ENCODE measurements around the gene RPL7A.

GRCh38 chr9:133315997-133316396 is 32.0 kb upstream of the RPL7A start:
- TF ChIP-seq CTCF (IDR thresholded peaks at IDR 0.05): no peak
- no peak for TF ChIP-seq EP300 (IDR thresholded peaks at IDR 0.05)
- no peak for TF ChIP-seq POLR2A (IDR thresholded peaks at IDR 0.05)
